Upper lobe of right lung (tissue), 1 donor: ENCODE results near the gene PPP2R5E. TPM values are rescaled to one million over a fixed set of nuclear protein-coding genes. Genes with fewer than 3 reads are reported as not detected.

Experiments used
- ATAC-seq: fragments of 200-7000 bp; cut with Tn5 transposase; one replicate; pipeline ENCODE4 v1.9.1; 2020; ENCODE audit warnings: mild to moderate bottlenecking, moderate library complexity
- DNase-seq: peaks from one replicate; pipeline ENCODE4 v3.0.0-alpha.2; 2020
- H3K27ac ChIP-seq: fragments of 200-600 bp; one replicate; pipeline ENCODE4 v1.8.0; 2022
- H3K27me3 ChIP-seq: fragments of 200-600 bp; one replicate; pipeline ENCODE4 v1.8.0; 2022; ENCODE audit warnings: mild to moderate bottlenecking
- H3K36me3 ChIP-seq: fragments of 200-600 bp; one replicate; pipeline ENCODE4 v1.8.0; 2022
- H3K4me1 ChIP-seq: fragments of 200-600 bp; one replicate; pipeline ENCODE4 v1.8.0; 2022
- H3K4me3 ChIP-seq: fragments of 200-600 bp; one replicate; pipeline ENCODE4 v1.8.0; 2022; ENCODE audit warnings: mild to moderate bottlenecking
- H3K9me3 ChIP-seq: fragments of 200-600 bp; one replicate; pipeline ENCODE4 v1.8.0; 2022
- CTCF ChIP-seq: fragments of 200-600 bp; IDR thresholded peaks from one replicate; pipeline ENCODE4 v1.8.0; 2022; ENCODE audit warnings: antibody characterized with exemption
- intact Hi-C: fragments of 100-400 bp; cut with DNase I; formaldehyde crosslinking; loops from one replicate; pipeline ENCODE4 v1.11.0; 2022
- total RNA-seq: library from RNA; stranded (reverse); fragmentation: NEBNext Ultra II Directional; extraction: Animal tissue kit (Norgen Biotek cat#: 25700); gene quantifications from one replicate; pipeline ENCODE4 v1.2.1, GENCODE V29; 2021
- donor health status: DM: no; HTN: yes; CAD: no; lungs with severe emphysema.

The PPP2R5E gene
- total RNA-seq, 1 donor from 2014 or later: 46.0 TPM

- intact Hi-C loops: no loop called here
- Histone ChIP-seq H3K27ac (no peak overlapping the region), H3K9me3 (no peaks in the 10 kb centered on the region), H3K36me3 (no peaks in the 10 kb centered on the region), H3K27me3 (no peaks in the 10 kb centered on the region), H3K4me3 (no peak overlapping the region), H3K4me1 (peaks cover 30% of the 10 kb centered on the region)
- no peak for TF ChIP-seq CTCF
- ATAC-seq (no peak), DNase-seq (no peak)
These were observed 55.5 kb downstream of the PPP2R5E start for GRCh38 chr14:63487724-63488123.

DNA sequence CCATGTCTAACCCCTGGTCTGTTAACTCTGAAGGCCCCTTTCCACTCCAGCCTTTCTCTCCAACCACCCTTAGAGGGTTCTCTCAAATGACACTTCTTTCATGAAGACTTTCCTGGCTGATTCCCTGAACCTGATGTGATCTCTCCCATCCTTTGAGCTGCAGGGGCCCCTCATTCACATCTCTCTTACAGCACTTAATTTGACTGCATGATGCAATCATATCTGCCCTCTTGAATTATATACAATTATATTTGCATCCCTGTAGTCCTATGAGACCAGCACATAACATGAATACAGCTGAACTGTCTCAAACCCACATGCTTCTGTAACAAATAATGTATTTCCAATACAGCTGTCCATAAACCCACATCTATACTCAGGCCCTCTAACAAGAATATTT lies 56.4 kb downstream of the PPP2R5E start:
- no peaks in the 10 kb centered on the region for H3K27me3 ChIP-seq
- no peak overlapping the region for H3K4me3 ChIP-seq
- no peaks in the 10 kb centered on the region for H3K36me3 ChIP-seq
- no peak overlapping the region for H3K27ac ChIP-seq
- intact Hi-C loops: no loop called here
- peaks cover 24% of the 10 kb centered on the region for H3K4me1 ChIP-seq
- no peaks in the 10 kb centered on the region for H3K9me3 ChIP-seq
- ATAC-seq (no peak), DNase-seq (no peak)
- TF ChIP-seq CTCF: no peak

DNA sequence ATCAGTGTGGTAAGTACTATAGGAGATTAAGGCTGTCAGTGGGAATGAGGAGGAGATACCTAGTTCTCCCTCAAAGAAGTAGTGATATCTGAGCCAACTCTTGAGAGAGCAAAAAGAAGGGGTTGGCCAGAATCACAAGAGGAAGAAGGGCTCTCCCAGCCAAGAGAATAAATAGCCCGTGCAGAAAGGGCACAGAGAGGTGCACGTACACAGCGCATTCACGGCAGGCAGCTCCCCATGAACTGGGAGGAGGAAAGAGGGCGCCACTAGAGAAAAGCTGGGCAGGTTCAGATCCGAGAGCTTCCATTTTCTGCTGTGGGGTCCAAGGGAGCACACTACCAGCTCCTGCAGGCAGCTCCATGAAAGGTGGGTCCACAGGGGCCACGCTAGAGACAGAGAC lies 59.9 kb downstream of the PPP2R5E start:
- Histone ChIP-seq H3K4me1 (peaks cover 24% of the 10 kb centered on the region), H3K4me3 (no peak overlapping the region), H3K27ac (no peak overlapping the region), H3K27me3 (no peaks in the 10 kb centered on the region), H3K9me3 (no peaks in the 10 kb centered on the region), H3K36me3 (no peaks in the 10 kb centered on the region)
- DNase-seq: no peak
- intact Hi-C loops: no loop called here
- no peak for TF ChIP-seq CTCF
- ATAC-seq: no peak

GRCh38 chr14:63480599-63480998 lies 62.6 kb downstream of the PPP2R5E start:
- H3K27ac ChIP-seq: no peak overlapping the region
- H3K9me3 ChIP-seq: no peaks in the 10 kb centered on the region
- ATAC-seq (no peak), DNase-seq (no peak)
- TF ChIP-seq CTCF: no peak
- H3K27me3 ChIP-seq: no peaks in the 10 kb centered on the region
- no peaks in the 10 kb centered on the region for H3K36me3 ChIP-seq
- peaks cover 40% of the 10 kb centered on the region for H3K4me1 ChIP-seq
- H3K4me3 ChIP-seq: no peak overlapping the region
- intact Hi-C loops: no loop called here

GRCh38 chr14:63478437-63478852 lies 64.7 kb downstream of the PPP2R5E start:
- H3K27ac ChIP-seq: peak overlapping the region; percentile 24
- H3K9me3 ChIP-seq: no peaks in the 10 kb centered on the region
- no peak for TF ChIP-seq CTCF
- H3K27me3 ChIP-seq: no peaks in the 10 kb centered on the region
- no peaks in the 10 kb centered on the region for H3K36me3 ChIP-seq
- DNase-seq: no peak
- ATAC-seq: no peak
- no peak overlapping the region for H3K4me3 ChIP-seq
- H3K4me1 ChIP-seq: peaks cover 43% of the 10 kb centered on the region
- intact Hi-C loops: no loop called here

DNA sequence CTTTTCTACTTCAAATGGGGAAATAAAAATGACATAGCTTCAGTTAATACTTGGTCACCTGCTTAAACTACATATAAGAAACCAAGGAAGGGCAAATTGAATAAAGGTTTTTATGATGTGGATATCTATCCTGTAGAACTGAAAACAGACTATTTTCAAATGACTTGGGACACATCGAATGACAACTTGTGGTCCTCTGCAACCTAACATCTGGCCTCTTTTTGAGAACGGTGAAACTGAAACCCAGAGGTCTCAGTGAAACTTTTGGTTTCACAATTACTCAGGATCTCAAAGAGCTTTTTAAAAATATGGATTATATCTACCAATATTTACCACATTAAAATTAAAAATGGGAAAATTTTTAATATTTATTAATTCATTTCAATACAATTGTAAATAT lies 65.2 kb downstream of the PPP2R5E start:
- DNase-seq (no peak), ATAC-seq (no peak)
- no peaks in the 10 kb centered on the region for H3K9me3 ChIP-seq
- H3K27ac ChIP-seq: peak overlapping the region; percentile 24
- H3K4me3 ChIP-seq: no peak overlapping the region
- no peaks in the 10 kb centered on the region for H3K27me3 ChIP-seq
- no peak for TF ChIP-seq CTCF
- H3K36me3 ChIP-seq: no peaks in the 10 kb centered on the region
- intact Hi-C loops: no loop called here
- peaks cover 45% of the 10 kb centered on the region for H3K4me1 ChIP-seq
